Heart right ventricle (tissue), 16 donors: ENCODE data around the gene RUSF1. TPM values are rescaled to one million over a fixed set of nuclear protein-coding genes. Genes with fewer than 3 reads are reported as not detected.

Experiments used
- ATAC-seq, 8 donors: fragments of 200-7000 bp; cut with Tn5 transposase; one replicate each; pipeline ENCODE4 v1.9.1; 2020; ENCODE audit warnings: mild to moderate bottlenecking in 8 of 8, moderate library complexity in 8 of 8, moderate number of reproducible peaks in 1 of 8
- DNase-seq, 2 donors: peaks; one replicate each; pipeline ENCODE4 v3.0.0-alpha.2; 2020
- H3K27ac ChIP-seq, 10 donors: fragments of 200-600 bp; sonication (generic) in 2 of 10; one replicate each; pipeline versions ENCODE4 v1.5.0 to v1.8.0; 2020 to 2022; ENCODE audit warnings: mild to moderate bottlenecking in 3 of 10
- H3K27me3 ChIP-seq, 7 donors: fragments of 200-600 bp; one replicate each; pipeline ENCODE4 v1.8.0; 2021 to 2022; ENCODE audit warnings: mild to moderate bottlenecking in 2 of 7
- H3K36me3 ChIP-seq, 9 donors: fragments of 200-600 bp; sonication (generic) in 1 of 9; one replicate each; pipeline versions ENCODE4 v1.5.0 to v1.8.0; 2020 to 2022; ENCODE audit warnings: mild to moderate bottlenecking in 2 of 9
- H3K4me1 ChIP-seq, 9 donors: fragments of 200-600 bp; sonication (generic) in 1 of 9; one replicate each; pipeline versions ENCODE4 v1.5.0 to v1.8.0; 2020 to 2022; ENCODE audit warnings: mild to moderate bottlenecking in 4 of 9
- H3K4me3 ChIP-seq, 10 donors: fragments of 200-600 bp; sonication (generic) in 2 of 10; one replicate each; pipeline versions ENCODE4 v1.5.0 to v1.8.0; 2020 to 2022; ENCODE audit warnings: mild to moderate bottlenecking in 7 of 10, moderate library complexity in 2 of 10
- H3K9me3 ChIP-seq, 11 donors: fragments of 200-600 bp in 10 of 11; sonication (generic) in 2 of 11; one replicate each; pipeline versions ENCODE4 v1.5.0 to v1.8.0; 2013 to 2022; ENCODE audit warnings: mild to moderate bottlenecking in 2 of 11, control low read depth in 1 of 11, moderate library complexity in 1 of 11
- CTCF ChIP-seq, 9 donors: fragments of 200-600 bp; sonication (generic) in 2 of 9; IDR thresholded peaks; one replicate each; pipeline versions ENCODE4 v1.5.0 to v1.8.0; 2021 to 2022; ENCODE audit warnings: antibody characterized with exemption in 9 of 9, mild to moderate bottlenecking in 5 of 9, moderate library complexity in 1 of 9
- WGBS, 2 donors: extraction: QIAGEN DNeasy Blood & Tissue Kit; methylation state at CpG; one replicate each; pipeline ENCODE4 v1.1.7; 2013; ENCODE audit warnings: inconsistent platforms in 1 of 2; 5-methylcytosine and 5-hydroxymethylcytosine counted together
- intact Hi-C, 10 donors: fragments of 100-400 bp; cut with DNase I; formaldehyde crosslinking; loops; one replicate each; pipeline versions ENCODE4 v1.11.1 to v1.14.2; 2022
- polyA plus RNA-seq, 2 donors: library from polyadenylated mRNA; stranded (reverse); fragments of 200-250 nt; gene quantifications; one replicate each; pipeline ENCODE4 v1.2.3, GENCODE V29; 2013
- total RNA-seq, 10 donors: library from RNA; stranded (reverse); fragmentation: NEBNext Ultra II Directional in 3 of 10; extraction: Animal tissue kit (Norgen Biotek cat#: 25700) in 3 of 10; gene quantifications; one replicate each; pipeline versions ENCODE4 v1.2.1 to v1.2.4, GENCODE V29; 2021 to 2023
- donor health status: Arrhythmogenic right ventricular cardiomyopathy.
- donor health status: ischemic (EF 13 %, LVEDD 7.1; RV severe dilation, severe dysfunction).
- donor health status: healthy with polysubstance abuse.
- donor health status: DM: no; HTN: yes; CAD: no.
- donor health status: DM: no; HTN: no; CAD: no.
- donor health status: ischemic (EF 25% LVEDD 6.9; RV normal size, moderate dysfunction).
- donor health status: ischemic (EF 25% LVEDD 5.7; RV mildly dilated, moderate dysfunction).
- donor health status: healthy.
- donor health status: DM: yes; HTN: yes; CAD: no.
- donor health status: Ischemic cardiomyopathy.
- donor health status: ischemic (EF 35%, LVEDD 5.7; RV mildly dilated, moderate dysfunction).
- donor health status: nonischemic (EF 11% LVEDD 7.7; RV severe dilation, severe dysfunction).
- donor health status: DM: yes; HTN: yes; CAD: no.
- donor health status: PGD.
- donor health status: ischemic (EF 29% LVEDD 5.4; RV normal size, mild dysfunction).
- donor health status: nonischemic (EF 23%, LVEDD 6.1; RV moderate dilation, normal function).

Gene RUSF1
- total and polyA plus RNA-seq, 12 donors = 21.9 to 44.4 (median 25.0) TPM

- intact Hi-C loops = loop anchor here in 4 of 10 donors (5.0 kb wide), 1 partner anchor 37 kb away; the partner anchor contains the start of gene RUSF1 (in 4 of the 4)
- 82 to 86% methylated on average over 3 of the region's 3 CpGs for WGBS, 2 donors
Measured at GRCh38 chr16:31470615-31471014, 37.6 kb downstream of the RUSF1 start.

GRCh38 chr16:31467858-31468257 is 40.3 kb downstream of the RUSF1 start:
- WGBS, 2 donors = 83 to 94% methylated on average over 5 of the region's 5 CpGs
- Histone ChIP-seq H3K36me3 (peaks cover 0 to 46% (median 19%) of the 10 kb centered on the region in 9 donors), H3K4me1 (peaks cover 7 to 25% (median 12%) of the 10 kb centered on the region in 9 donors), H3K27me3 (peaks cover 0 to 21% (median 0%) of the 10 kb centered on the region in 7 donors), H3K27ac (no peak overlapping the region), H3K4me3 (no peak overlapping the region), H3K9me3 (no peaks in the 10 kb centered on the region)
- intact Hi-C loops = loop anchor here in 2 of 10 donors (10.0 kb wide), 1 partner anchor 407 kb away; the partner anchor contains the start of gene ZNF267 (in 2 of the 2)
- TF ChIP-seq CTCF (IDR thresholded peaks at IDR 0.05) = no peak
- no peak for ATAC-seq
- DNase-seq = no peak

More at GRCh38 chr16:31470615-31471014, 37.6 kb downstream of the RUSF1 start:
- no peak for TF ChIP-seq CTCF (IDR thresholded peaks at IDR 0.05)
- peaks cover 0 to 27% (median 0%) of the 10 kb centered on the region in 7 donors for H3K27me3 ChIP-seq
- no peak for DNase-seq
- H3K27ac ChIP-seq = peak overlapping the region in 8 of 10 donors; percentile 90 to 96 (median 94)
- ATAC-seq = no peak
- H3K36me3 ChIP-seq = peaks cover 0 to 43% (median 18%) of the 10 kb centered on the region in 9 donors
- peaks cover 8 to 27% (median 18%) of the 10 kb centered on the region in 9 donors for H3K4me1 ChIP-seq
- no peaks in the 10 kb centered on the region for H3K9me3 ChIP-seq
- H3K4me3 ChIP-seq = no peak overlapping the region

GRCh38 chr16:31467151-31467773 is 40.9 kb downstream of the RUSF1 start:
- Histone ChIP-seq H3K4me1 (peaks cover 3 to 19% (median 9%) of the 10 kb centered on the region in 9 donors), H3K27ac (peak overlapping the region in 4 of 10 donors; percentile 20 to 65 (median 44)), H3K27me3 (peaks cover 0 to 15% (median 0%) of the 10 kb centered on the region in 7 donors), H3K36me3 (peaks cover 0 to 52% (median 24%) of the 10 kb centered on the region in 9 donors), H3K9me3 (no peaks in the 10 kb centered on the region), H3K4me3 (no peak overlapping the region)
- ATAC-seq = no peak
- intact Hi-C loops = loop anchor here in 2 of 10 donors (10.0 kb wide), 1 partner anchor 408 kb away; the partner anchor contains the start of gene ZNF267 (in 2 of the 2)
- no peak for DNase-seq
- TF ChIP-seq CTCF (IDR thresholded peaks at IDR 0.05) = no peak
- WGBS, 2 donors = 79 to 83% methylated on average over 5 of the region's 5 CpGs

- Histone ChIP-seq H3K36me3 (peaks cover 0 to 59% (median 28%) of the 10 kb centered on the region in 9 donors), H3K9me3 (no peaks in the 10 kb centered on the region), H3K27me3 (peaks cover 0 to 6% (median 0%) of the 10 kb centered on the region in 7 donors), H3K27ac (peak overlapping the region in 4 of 10 donors; percentile 20 to 65 (median 44)), H3K4me3 (no peak overlapping the region), H3K4me1 (peaks cover 0 to 16% (median 7%) of the 10 kb centered on the region in 9 donors)
- 95 to 96% methylated on average over 18 of the region's 18 CpGs for WGBS, 2 donors
- TF ChIP-seq CTCF (IDR thresholded peaks at IDR 0.05) = no peak
- ATAC-seq (no peak), DNase-seq (no peak)
- intact Hi-C loops = loop anchor here in 2 of 10 donors (10.0 kb wide), 1 partner anchor 408 kb away; the partner anchor contains the start of gene ZNF267 (in 2 of the 2)
Measured at GRCh38 chr16:31466381-31466841, 41.8 kb downstream of the RUSF1 start.
